ENCODE results near the gene WDR46. TPM values are rescaled to one million over a fixed set of nuclear protein-coding genes. Genes with fewer than 3 reads are reported as not detected.

WDR46 gene
- total and polyA plus RNA-seq, 2 of the 13 experiments (the other 11 are each of a cell fraction or from before 2014, with no cell fraction given), result 47.4 to 105 TPM

- no peak for TF ChIP-seq AKNA (CRISPR knock-in tag; IDR thresholded peaks at IDR 0.05; ENCODE audit: borderline replicate concordance)
- no peak for TF ChIP-seq PLRG1 (conservative IDR thresholded peaks at IDR 0.05)
- peak in 1 of 2 experiments; percentile 40; a peak in 1 of 4 replicates for TF ChIP-seq KLF16 (CRISPR knock-in tag; IDR thresholded peaks at IDR 0.05)
- TF ChIP-seq PPARG (CRISPR knock-in tag; conservative IDR thresholded peaks at IDR 0.05), result peak; percentile 43; the same call in 1 of the 2 replicates
- TF ChIP-seq TMF1 (CRISPR knock-in tag; IDR thresholded peaks at IDR 0.05; ENCODE audit: low read depth), result no peak
- no peak for TF ChIP-seq HNRNPK (IDR thresholded peaks at IDR 0.05; ENCODE audit: low read depth, low read length, poor library complexity, severe bottlenecking)
- no peak for TF ChIP-seq GMEB1 (CRISPR knock-in tag; IDR thresholded peaks at IDR 0.05; ENCODE audit: borderline replicate concordance)
Observed at GRCh38 chr6:33247977-33248642, 40.9 kb downstream of the WDR46 start (continued).
